NCI-H748 (cell line): Measurements from ENCODE around the gene MOB3A.

ENCODE experiments used
- DNase-seq: peaks from one replicate; lab custom pipeline; 2025; ENCODE audit not compliant: unreplicated experiment; lab: John Stamatoyannopoulos, UW

The MOB3A gene

DNA sequence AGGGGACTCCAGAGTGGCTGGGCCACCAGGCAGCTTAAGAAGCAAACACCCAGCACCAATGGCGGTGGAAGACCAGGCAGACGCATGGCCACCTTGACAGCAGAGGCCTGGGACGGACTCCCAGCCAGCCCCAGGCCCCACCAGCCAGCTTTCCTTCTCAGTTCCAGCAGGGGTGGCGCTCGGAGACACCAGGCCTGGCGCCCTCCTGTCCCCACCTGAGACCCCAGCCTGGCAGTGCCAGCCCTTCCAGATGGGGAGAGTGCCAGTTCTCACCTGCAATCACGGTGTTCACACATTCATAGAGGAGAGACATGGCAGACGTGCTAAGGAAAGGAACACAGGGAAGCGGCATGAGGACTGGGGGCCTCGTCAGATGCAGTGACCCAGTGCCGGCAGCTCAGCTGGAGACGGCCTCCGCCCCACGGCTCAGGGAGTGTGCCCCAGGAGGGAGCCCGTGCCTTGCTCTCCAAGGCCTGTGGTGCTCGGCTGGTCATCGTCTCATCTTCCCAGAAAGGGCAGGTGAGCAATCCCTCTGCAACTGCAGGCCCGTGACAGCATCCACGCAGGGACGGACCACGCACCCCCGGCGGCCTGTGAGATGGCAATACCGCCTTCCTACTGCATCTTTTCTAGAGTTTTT is 30.9 kb upstream of the MOB3A start:
- DNase-seq, result no peak

GRCh38 chr19:2123682-2124387 is 27.7 kb upstream of the MOB3A start:
- no peak for DNase-seq

DNA sequence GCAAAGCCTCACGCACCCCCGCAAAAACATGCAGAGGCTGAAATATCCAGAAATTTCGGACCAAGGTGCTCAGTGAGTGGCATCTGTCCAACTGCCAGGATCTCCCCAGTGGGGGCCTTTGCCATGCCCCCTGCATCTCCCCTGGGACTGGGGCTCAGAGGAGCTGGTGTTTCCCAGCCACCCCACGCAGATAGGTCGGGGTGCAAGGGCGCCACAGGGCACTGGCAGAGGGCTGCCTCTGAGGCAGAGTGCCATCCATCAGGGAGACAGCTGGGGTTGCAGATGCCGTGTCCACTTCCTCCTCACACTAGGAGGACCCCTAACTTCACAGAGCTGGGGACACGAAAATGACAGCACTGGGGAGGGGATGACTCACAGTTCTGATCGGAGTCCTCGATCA is 26.9 kb upstream of the MOB3A start:
- no peak for DNase-seq

- DNase-seq, result no peak
These were observed 26.1 kb upstream of the MOB3A start for GRCh38 chr19:2122251-2122650.

DNA sequence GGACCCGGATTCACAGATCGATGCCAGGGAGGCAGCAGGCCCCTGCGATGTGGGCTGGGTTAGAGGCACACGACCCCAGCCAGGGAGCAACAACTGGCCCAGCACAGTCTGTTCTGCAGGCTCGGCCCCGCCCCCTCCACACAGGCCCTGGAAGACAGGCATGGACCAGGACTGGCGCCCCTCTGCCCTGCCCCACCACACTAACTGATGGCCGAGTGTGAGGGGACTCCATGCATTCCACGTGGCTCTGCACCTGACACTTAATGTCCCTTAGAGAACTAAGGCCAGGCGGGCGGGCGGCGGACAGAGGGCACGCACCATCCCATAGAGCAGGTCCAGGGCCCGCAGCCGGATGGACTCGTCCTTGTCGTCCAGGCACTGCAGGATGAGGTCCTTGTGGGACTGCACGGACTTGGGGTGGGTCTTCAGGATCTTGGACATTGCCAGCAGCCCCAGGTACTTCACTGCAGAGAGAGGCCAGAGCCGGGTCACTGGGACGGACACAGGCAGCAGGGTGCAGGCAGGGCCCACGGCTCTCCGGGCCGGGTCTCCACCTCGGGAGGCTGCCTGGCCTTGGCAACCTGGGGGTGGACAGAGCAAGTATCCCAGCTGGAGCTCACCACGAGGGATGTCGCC is 25.4 kb upstream of the MOB3A start:
- DNase-seq, result no peak

- DNase-seq, result no peak
These were observed 24.7 kb upstream of the MOB3A start for GRCh38 chr19:2120821-2121220.

DNA sequence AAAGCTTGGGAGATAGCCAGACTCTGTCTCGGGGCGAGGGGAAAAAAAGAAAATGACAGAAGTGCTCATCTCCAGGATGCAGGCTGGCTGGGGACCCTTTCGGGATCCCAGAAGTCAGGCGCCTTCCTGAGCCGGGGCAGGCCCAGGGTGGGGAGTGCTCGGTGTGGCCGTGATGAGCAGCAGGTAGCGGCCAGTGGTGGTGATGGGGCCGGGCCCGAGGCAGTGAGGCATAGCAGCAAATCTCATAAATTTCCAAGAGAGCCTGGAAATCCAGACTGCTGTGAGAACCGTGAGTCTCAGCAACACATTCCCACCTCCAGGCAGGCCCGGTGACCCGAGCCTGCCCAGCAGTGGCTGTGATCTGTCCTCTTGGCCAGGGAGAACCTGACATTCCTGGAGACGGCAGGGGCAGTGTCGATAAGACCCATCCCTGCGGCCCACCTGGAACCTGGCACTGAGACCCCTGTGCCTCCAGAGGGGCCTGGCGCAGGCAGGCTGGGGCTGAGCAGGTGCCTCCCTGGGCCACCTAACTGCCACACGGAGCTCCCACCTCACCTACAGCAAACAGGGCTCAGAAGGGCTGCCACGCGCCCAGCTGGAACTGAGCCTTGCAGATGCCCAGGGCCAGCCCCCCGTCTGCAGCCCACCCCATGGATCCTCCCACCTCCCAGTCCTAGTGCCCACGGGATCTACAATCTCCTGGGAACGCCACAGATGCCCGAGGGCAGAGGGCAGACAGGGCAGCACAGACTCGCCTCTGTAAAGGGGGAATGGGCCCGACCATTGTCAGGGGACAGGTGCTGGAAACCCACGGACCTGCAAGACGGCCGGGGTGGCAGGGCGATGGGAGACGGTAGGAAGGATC is 24.0 kb upstream of the MOB3A start:
- no peak for DNase-seq

GRCh38 chr19:2118438-2118837 is 22.3 kb upstream of the MOB3A start:
- no peak for DNase-seq

DNA sequence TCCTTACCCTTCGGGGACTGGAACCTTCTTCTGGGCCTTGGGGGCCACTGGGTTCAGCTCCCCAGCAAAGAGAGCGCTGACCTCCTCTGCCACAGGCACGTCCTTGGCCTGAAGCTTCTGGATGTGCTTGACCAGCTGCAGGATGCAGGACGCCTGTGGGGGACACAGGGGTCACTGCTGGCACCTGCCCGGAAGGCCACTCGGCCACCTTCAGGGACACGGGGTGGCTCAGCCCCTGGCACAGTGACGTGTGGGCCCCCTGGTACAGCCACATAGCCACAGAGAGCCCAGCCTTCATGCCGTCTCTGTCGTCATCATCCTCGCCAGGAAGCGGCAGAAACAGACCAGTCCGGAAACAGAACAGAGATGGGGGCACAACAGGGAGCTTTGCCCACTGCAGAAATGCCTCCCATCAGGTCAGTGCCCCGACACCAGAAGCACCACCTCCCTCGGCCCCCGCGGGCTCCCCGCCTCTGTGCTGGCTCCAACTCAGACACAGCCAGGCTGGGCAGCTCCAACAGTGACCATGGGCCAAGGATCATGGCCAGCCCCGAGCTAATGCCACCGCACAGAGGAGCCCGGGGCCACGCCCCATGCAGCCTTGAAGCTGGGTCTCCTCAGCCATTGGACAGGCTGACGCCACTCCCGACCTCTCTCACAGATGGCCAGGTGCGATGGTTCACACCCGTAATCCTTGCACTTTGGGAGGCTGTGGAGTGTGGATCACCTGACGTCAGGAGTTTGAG is 21.3 kb upstream of the MOB3A start:
- DNase-seq, result no peak

- no peak for DNase-seq
These were observed 20.4 kb upstream of the MOB3A start for GRCh38 chr19:2116507-2116906.

DNA sequence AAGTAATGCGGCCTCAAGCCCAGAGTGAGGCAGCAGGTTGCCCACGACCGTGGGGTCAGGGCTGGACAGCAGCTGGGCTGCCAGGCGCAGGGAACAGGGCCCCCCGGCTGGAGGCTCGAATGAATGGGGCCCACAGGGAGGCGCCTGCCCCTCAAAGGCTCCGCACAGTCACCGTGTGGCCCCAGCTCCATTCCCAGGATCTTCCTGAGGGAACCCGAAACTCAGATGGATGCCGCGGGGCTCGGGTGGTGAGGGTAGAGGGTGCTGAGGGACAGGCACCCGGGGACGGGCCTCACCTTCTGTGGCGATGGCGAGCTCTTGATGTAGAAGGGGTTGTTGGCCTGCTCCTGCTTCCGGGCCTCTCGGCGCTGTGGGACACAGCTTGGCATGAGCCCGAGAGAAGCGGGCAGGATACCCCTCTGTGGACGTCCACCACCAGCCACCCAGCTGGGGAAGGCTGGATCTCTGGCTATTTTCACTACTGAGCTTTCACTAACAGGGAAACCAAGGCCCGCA is 19.8 kb upstream of the MOB3A start:
- DNase-seq, result no peak

DNA sequence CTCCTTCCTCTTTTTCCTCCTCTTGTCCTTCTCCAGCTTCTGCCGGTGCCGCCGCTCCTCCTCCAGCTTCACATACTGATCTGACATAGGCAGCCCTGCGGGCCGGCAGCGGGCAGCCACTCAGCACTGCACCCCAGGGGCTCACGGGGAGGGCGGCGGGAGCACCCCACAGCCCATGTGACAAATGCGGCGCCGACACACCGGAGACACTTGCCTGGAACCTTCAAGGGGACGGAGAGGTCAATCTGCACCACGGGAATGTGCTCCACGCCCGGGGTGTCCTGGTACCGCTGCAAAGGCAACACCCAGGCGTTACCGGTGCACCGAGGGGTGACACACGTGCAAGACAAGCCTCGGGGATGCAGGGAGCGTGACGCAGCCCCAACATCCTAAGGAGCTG is 19.2 kb upstream of the MOB3A start:
- DNase-seq, result no peak

DNA sequence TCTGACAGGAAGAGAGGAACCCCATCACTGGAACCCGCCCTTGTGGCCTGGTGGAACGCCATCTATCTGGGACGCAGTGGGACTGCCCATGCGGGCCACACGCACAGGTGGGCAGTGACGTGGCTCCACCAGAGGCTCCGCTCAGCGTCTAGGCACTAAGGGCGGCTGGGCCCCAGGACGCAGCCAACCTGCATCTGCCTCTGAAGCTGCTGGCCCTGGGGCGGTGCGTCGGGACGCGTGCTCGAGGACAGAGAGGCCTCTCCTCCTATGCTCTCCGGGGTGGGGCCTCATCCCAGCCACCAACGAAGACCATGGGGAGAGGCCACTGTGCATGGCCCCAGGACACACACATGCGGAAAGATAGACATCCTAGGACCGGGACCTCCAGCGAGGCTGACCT is 18.7 kb upstream of the MOB3A start:
- DNase-seq, result no peak

- DNase-seq, result no peak
These were observed 18.1 kb upstream of the MOB3A start for GRCh38 chr19:2114218-2114617.

- no peak for DNase-seq
These were observed 17.5 kb upstream of the MOB3A start for GRCh38 chr19:2113439-2114211.

DNA sequence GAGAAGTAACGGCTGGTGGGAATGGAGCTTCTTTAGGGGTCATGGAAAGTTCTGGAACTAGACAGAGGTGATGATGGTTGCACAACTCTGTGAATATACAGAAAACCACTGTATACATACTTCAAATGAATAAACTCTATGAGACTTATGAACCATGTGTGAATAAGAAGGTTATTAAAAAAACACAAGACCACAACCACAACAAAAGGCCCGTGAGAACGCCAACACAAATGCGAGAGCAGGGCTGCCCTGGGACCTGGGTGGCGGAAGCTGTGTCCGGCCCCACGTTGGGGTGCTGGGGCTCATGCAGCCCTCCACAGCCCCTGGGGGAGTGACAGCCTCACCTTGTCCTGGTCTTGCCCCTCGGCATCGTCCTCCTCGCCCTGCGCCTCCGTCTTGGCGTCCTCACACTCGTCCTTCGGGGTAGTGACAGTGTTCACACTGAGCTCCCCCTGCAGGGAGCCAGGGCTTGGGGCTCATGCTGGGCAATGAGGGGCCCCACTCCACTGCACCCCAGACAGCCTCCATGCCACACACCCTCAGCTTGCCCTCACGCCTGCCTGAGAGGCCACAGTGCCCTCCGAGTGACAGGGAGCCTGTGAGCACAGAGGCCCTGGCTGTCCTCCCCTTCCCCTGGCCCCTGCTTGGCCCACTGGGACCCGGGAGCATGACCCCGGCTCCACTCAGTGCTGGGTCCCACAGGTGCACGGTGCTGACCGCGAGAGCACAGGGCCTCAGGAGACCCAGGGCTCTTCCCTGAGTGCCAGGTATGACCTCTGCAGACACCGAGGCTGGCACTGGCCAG is 16.6 kb upstream of the MOB3A start:
- no peak for DNase-seq

- DNase-seq, result no peak
These were observed 15.8 kb upstream of the MOB3A start for GRCh38 chr19:2111886-2112285.

DNA sequence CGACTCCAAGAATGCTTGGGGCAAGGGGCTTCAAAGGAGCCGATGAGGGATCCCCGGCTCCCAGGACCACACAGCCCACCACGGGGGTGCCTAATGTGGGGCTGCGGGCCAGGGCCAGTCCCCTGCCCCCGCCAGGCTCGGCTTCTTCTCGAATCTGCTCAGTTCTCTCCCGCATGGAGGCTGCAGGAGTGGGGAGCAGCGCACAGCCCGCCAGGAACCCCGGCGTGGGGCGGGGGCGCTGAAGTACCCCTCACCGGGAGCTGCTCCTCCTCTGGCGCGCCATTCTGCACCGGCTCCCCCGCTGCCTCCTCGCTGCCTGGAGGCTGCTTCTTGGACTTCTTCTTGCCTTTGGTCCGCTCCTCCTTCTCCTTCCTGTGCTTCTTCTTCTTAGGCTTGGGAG is 15.3 kb upstream of the MOB3A start:
- DNase-seq, result no peak

DNA sequence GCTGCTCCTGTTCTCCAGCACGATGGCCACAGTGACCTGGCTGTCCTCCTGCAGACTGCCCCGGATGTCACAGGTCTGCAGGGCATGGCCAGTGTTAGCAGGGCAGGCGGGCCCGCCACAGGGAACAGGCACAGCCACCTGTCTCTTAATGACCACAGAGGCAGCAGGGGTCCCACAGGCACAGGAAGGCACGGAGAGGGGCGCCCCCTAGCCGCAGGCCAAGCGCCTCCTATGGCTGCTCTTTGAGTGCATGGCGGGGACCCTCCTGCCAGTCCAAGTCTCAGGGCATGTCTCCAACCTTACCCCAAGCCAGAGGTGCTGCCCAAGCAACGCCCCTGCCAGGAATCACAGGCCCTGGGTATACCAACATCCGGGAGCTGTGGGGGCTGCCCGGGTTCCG is 14.7 kb upstream of the MOB3A start:
- DNase-seq, result no peak
